K562 (cell line): Measurements from ENCODE around the gene DGCR2. TPM values are rescaled to one million over a fixed set of nuclear protein-coding genes. Genes with fewer than 3 reads are reported as not detected.

Source experiments
- ATAC-seq: fragments of 200-7000 bp; cut with Tn5 transposase; 3 replicates; pipeline ENCODE4 v1.9.1; 2020; ENCODE audit warnings: moderate library complexity
- BruUV-seq: library from RNA; stranded (reverse); fragments of 400-500 nt; replicated peaks from 2 replicates; lab custom pipeline; 2021; lab: Mats Ljungman, UMichigan
- CTCF ChIA-PET: fragments of 300-600 bp; formaldehyde crosslinking; extraction: SDS; loops from one replicate; lab custom pipeline; 2021; ENCODE audit warnings: low intra/inter-chr PET ratio; lab: Yijun Ruan, JAX
- POLR2A ChIA-PET: fragments of 300-600, 350-650 bp; sonication (Branson Sonifier 250); formaldehyde crosslinking; extraction: SDS; loops from one replicate; lab custom pipeline; 2021; ENCODE audit warnings: antibody characterized with exemption, inconsistent platforms; lab: Yijun Ruan, JAX
- DNase-seq, 4 experiments: peaks; one replicate each; pipeline versions ENCODE4 v3.0.0 to v3.0.0-alpha.2; 2011 to 2018; ENCODE audit warnings: low spot score in 3 of 4, mixed read lengths in 3 of 4; ENCODE audit errors: extremely low read depth in 1 of 4
- FAIRE-seq: peaks from 2 replicates; lab custom pipeline; 2011; peaks lifted over from hg19 to GRCh38; lab: Jason Lieb, UNC
- H2AFZ ChIP-seq: 2 replicates; pipeline ENCODE4 v1.6.0; 2011; ENCODE audit warnings: low read depth, low read length, control low read depth, inconsistent platforms
- H3K27ac ChIP-seq: fragments of 200-600 bp; 3 replicates; pipeline ENCODE4 v1.8.0; 2011; ENCODE audit warnings: low read depth, mild to moderate bottlenecking, control low read depth, inconsistent platforms, low read length, moderate library complexity, mixed read lengths; ENCODE audit errors: extremely low read depth
- H3K27me3 ChIP-seq, 2 experiments: fragments of 300-600 bp in 1 of 2; 2 replicates in 1 of 2; 3 replicates in 1 of 2; pipeline versions ENCODE4 v1.6.0 to v1.8.0; 2011; ENCODE audit warnings: inconsistent platforms in 2 of 2, low read length in 2 of 2, mild to moderate bottlenecking in 1 of 2, mixed read lengths in 1 of 2, moderate library complexity in 1 of 2; ENCODE audit not compliant: control insufficient read depth in 2 of 2, insufficient read depth in 2 of 2
- H3K36me3 ChIP-seq: fragments of 300-600 bp; 3 replicates; pipeline ENCODE4 v1.8.0; 2011; ENCODE audit warnings: mild to moderate bottlenecking, low read length, inconsistent platforms; ENCODE audit not compliant: control insufficient read depth, insufficient read depth
- H3K4me1 ChIP-seq, 2 experiments: fragments of 200-600 bp in 1 of 2; replicated peaks in 1 of 2; 2 replicates in 1 of 2; 3 replicates in 1 of 2; pipeline versions ENCODE4 v1.5.1 to v1.8.0; 2011; ENCODE audit warnings: inconsistent platforms in 2 of 2, low read length in 2 of 2, mild to moderate bottlenecking in 1 of 2, mixed read lengths in 1 of 2, moderate library complexity in 1 of 2; ENCODE audit not compliant: control insufficient read depth in 2 of 2, insufficient read depth in 2 of 2
- H3K4me2 ChIP-seq: 2 replicates; pipeline ENCODE4 v1.6.1; 2011; ENCODE audit warnings: low read length, control low read depth, inconsistent platforms, mixed read lengths; ENCODE audit not compliant: insufficient read depth
- H3K4me3 ChIP-seq: fragments of 200-600 bp; sonication (generic), shearing (Covaris generic); 2 replicates; pipeline ENCODE4 v1.5.1; 2016; ENCODE audit warnings: control low read depth, inconsistent platforms
- H3K79me2 ChIP-seq: fragments of 200-600 bp; 3 replicates; pipeline ENCODE4 v1.8.0; 2011; ENCODE audit warnings: low read length, inconsistent platforms; ENCODE audit not compliant: control insufficient read depth, insufficient read depth
- H3K9ac ChIP-seq, 2 experiments: 2 replicates each; pipeline versions ENCODE4 v1.6.0 to v1.6.1; 2011; ENCODE audit warnings: low read depth in 2 of 2, low read length in 2 of 2, control low read depth in 1 of 2, inconsistent platforms in 1 of 2, mild to moderate bottlenecking in 1 of 2, mixed read lengths in 1 of 2; ENCODE audit not compliant: insufficient read depth in 1 of 2
- H3K9me1 ChIP-seq: one replicate; pipeline ENCODE4 v1.6.0; 2011; ENCODE audit warnings: inconsistent platforms, mild to moderate bottlenecking, low read length, moderate library complexity; ENCODE audit not compliant: control insufficient read depth, insufficient read depth
- H3K9me3 ChIP-seq: replicated peaks from 2 replicates; pipeline ENCODE4 v1.5.1; 2011; ENCODE audit warnings: low read depth, low read length, inconsistent platforms; ENCODE audit not compliant: control insufficient read depth, insufficient read depth
- H4K20me1 ChIP-seq: replicated peaks from 2 replicates; pipeline ENCODE4 v1.6.1; 2011; ENCODE audit warnings: low read length, inconsistent platforms, mixed read lengths; ENCODE audit not compliant: control insufficient read depth, insufficient read depth
- BCOR ChIP-seq: fragments of 450-650 bp; IDR thresholded peaks from 2 replicates; pipeline ENCODE4 v1.6.1; 2016
- BMI1 ChIP-seq: fragments of 150-350 bp; IDR thresholded peaks from 2 replicates; pipeline ENCODE4 v1.6.1; 2014; ENCODE audit warnings: low read length
- CBX8 ChIP-seq: fragments of 200-600 bp; sonication (generic); IDR thresholded peaks from 2 replicates; pipeline ENCODE4 v1.6.1; 2012; ENCODE audit warnings: borderline replicate concordance, mixed run types, low read depth, mild to moderate bottlenecking, moderate library complexity, mixed read lengths, low read length, control low read depth, inconsistent platforms; ENCODE audit not compliant: poor library complexity, severe bottlenecking; ENCODE audit errors: extremely low read depth
- CEBPZ ChIP-seq: fragments of 150-350 bp; IDR thresholded peaks from 2 replicates; pipeline ENCODE4 v1.6.1; 2014; ENCODE audit warnings: low read depth, mild to moderate bottlenecking, low read length, borderline replicate concordance
- CTBP1 ChIP-seq: fragments of 450-650 bp; IDR thresholded peaks from 2 replicates; pipeline ENCODE4 v1.6.1; 2016; ENCODE audit warnings: borderline replicate concordance
- ETV6 ChIP-seq, 3 experiments: fragments of 150-350 bp in 1 of 3; sonication (generic) in 1 of 3; formaldehyde crosslinking in 1 of 3; IDR thresholded peaks; 2 replicates each; pipeline versions ENCODE4 v1.6.1 to v1.8.0; 2014 to 2022; ENCODE audit warnings: borderline replicate concordance in 2 of 3, low read depth in 2 of 3, antibody characterized with exemption in 1 of 3, low read length in 1 of 3, mild to moderate bottlenecking in 1 of 3, missing genetic modification reagents in 1 of 3
- FOXA1 ChIP-seq: fragments of 450-650 bp; IDR thresholded peaks from 2 replicates; pipeline ENCODE4 v1.6.1; 2016; ENCODE audit warnings: mild to moderate bottlenecking, borderline replicate concordance
- FOXP1 ChIP-seq: sonication (generic); formaldehyde crosslinking; IDR thresholded peaks from 2 replicates; pipeline ENCODE4 v1.8.0; 2022; ENCODE audit warnings: mild to moderate bottlenecking, missing genetic modification reagents
- MLLT1 ChIP-seq, 2 experiments: fragments of 450-650 bp; IDR thresholded peaks; 2 replicates each; pipeline ENCODE4 v1.6.1; 2016
- NR2C2 ChIP-seq, 2 experiments: fragments of 200-800 bp in 1 of 2; sonication (Bioruptor generic) in 1 of 2; sonication (generic) in 1 of 2; formaldehyde crosslinking in 1 of 2; IDR thresholded peaks; 2 replicates each; pipeline versions ENCODE4 v1.6.1 to v1.8.0; 2016 to 2022; ENCODE audit warnings: mild to moderate bottlenecking in 1 of 2, missing compliant biosample characterization in 1 of 2, missing genetic modification characterization in 1 of 2, missing genetic modification reagents in 1 of 2
- RCOR1 ChIP-seq, 2 experiments: IDR thresholded peaks; 2 replicates each; pipeline ENCODE4 v1.6.1; 2012; ENCODE audit warnings: low read depth in 2 of 2, low read length in 2 of 2, borderline replicate concordance in 1 of 2, improper control_type of control experiment in 1 of 2
- SMARCB1 ChIP-seq: IDR thresholded peaks from 2 replicates; pipeline ENCODE4 v1.6.1; 2011; ENCODE audit warnings: improper control_type of control experiment, low read depth; ENCODE audit not compliant: insufficient read length
- SREBF1 ChIP-seq: fragments of 150-350 bp; IDR thresholded peaks from 2 replicates; pipeline ENCODE4 v1.6.1; 2014; ENCODE audit warnings: antibody characterized with exemption, low read depth, low read length, borderline replicate concordance
- TCF15 ChIP-seq: fragments of 250-450 bp; sonication (Bioruptor Pico); IDR thresholded peaks from 2 replicates; pipeline ENCODE4 v1.8.0; 2022; ENCODE audit warnings: moderate library complexity, mild to moderate bottlenecking, inconsistent platforms
- ZBTB17 ChIP-seq: fragments of 450-650 bp; formaldehyde crosslinking; IDR thresholded peaks from 2 replicates; pipeline ENCODE4 v1.4.0; 2020; ENCODE audit warnings: mild to moderate bottlenecking
- ZNF232 ChIP-seq: sonication (generic); formaldehyde crosslinking; IDR thresholded peaks from 2 replicates; pipeline ENCODE4 v1.8.0; 2022; ENCODE audit warnings: mild to moderate bottlenecking, missing genetic modification reagents
- WGBS: fragments of 100-300 bp; shearing (Covaris generic); methylation state at CpG from one replicate; pipeline ENCODE4 v1.1.6; 2016; ENCODE audit warnings: low coverage, mixed read lengths; ENCODE audit not compliant: insufficient coverage; ENCODE audit errors: missing lambda C conversion rate; 5-methylcytosine and 5-hydroxymethylcytosine counted together
- in situ Hi-C: fragments of 300-500 bp; cut with MboI; formaldehyde crosslinking; loops from 4 replicates; pipeline ENCODE4 v1.15.0; 2018; ENCODE audit warnings: inconsistent platforms, mixed read lengths
- intact Hi-C: fragments of 100-400 bp; cut with micrococcal nuclease; formaldehyde crosslinking; loops from 2 replicates; pipeline ENCODE4 v1.14.2; 2022
- polyA plus RNA-seq, 8 experiments: library from polyadenylated mRNA; depleted of rRNA in 4 of 8; stranded (reverse) in 5 of 8; unstranded in 3 of 8; fragments of >200 nt; fragmentation: Nextera tagmentation in 2 of 8; fragmentation: Illumina TruSeq in 1 of 8; extraction: Ambion mirVana in 2 of 8; extraction: Trizol in 1 of 8; gene quantifications; 2 replicates each; pipeline versions ENCODE4 v1.2.1 to v1.2.3, GENCODE V29; 2011 to 2014; ENCODE audit warnings: inconsistent platforms in 1 of 8, missing spikeins in 1 of 8
- total RNA-seq, 7 experiments: library from RNA; depleted of rRNA in 6 of 7; stranded (reverse); fragments of >200 nt in 6 of 7; fragmentation: Illumina TruSeq in 2 of 7; extraction: Trizol in 2 of 7; gene quantifications; 2 replicates each; pipeline versions ENCODE4 v1.2.1 to v1.2.3, GENCODE V29; 2011 to 2021; ENCODE audit warnings: low replicate concordance in 1 of 7

The DGCR2 gene
- total and polyA plus RNA-seq, 9 of the 15 experiments (the other 6 are each of a cell fraction or from before 2014, with no cell fraction given) = 0.69 to 101 (median 56.4) TPM

- 93% methylated on average over 1 of the region's 1 CpG for WGBS
- POLR2A ChIA-PET = interaction anchor here (3.5 kb wide), 1 partner anchor 11 kb away, joined by 19 read pairs; no protein-coding TSS in a partner anchor
- Histone ChIP-seq H3K4me1 (peaks cover 0 to 4% of the 10 kb centered on the region in 2 experiments; a peak in 1 of 5 replicates), H3K4me2 (no peak overlapping the region), H3K4me3 (no peak overlapping the region), H3K9ac (no peak overlapping the region), H2AFZ (no peak overlapping the region), H3K9me3 (no peaks in the 10 kb centered on the region), H4K20me1 (peaks cover 6% of the 10 kb centered on the region; the same call in 1 of the 2 replicates), H3K36me3 (peaks cover 41% of the 10 kb centered on the region), H3K27ac (no peak overlapping the region), H3K79me2 (no peaks in the 10 kb centered on the region), H3K27me3 (no peaks in the 10 kb centered on the region), H3K9me1 (peaks cover 1% of the 10 kb centered on the region)
- intact Hi-C loops (loop anchor here (10.0 kb wide), 2 partner anchors 59 to 529 kb away; partner anchors contain the start of gene TSSK2), in situ Hi-C loops (no loop called here)
- BruUV-seq = no TSS peak
- no peak for DNase-seq
- CTCF ChIA-PET = no interaction called here
- no peak for FAIRE-seq
- ATAC-seq = no peak
- TF ChIP-seq RCOR1 (IDR thresholded peaks at IDR 0.05; ENCODE audit: borderline replicate concordance in 1 of 2, low read depth in 2 of 2, low read length in 2 of 2) (no peak), ZNF232 (CRISPR knock-in tag) (no peak), SMARCB1 (no peak), TCF15 (CRISPR knock-in tag) (0 out of 2 replicates have a peak, but pooled peaks have one; percentile 70), NR2C2 (CRISPR knock-in tag; IDR thresholded peaks at IDR 0.05) (no peak), NR2C2 (tag; IDR thresholded peaks at IDR 0.05) (no peak), BMI1 (no peak), SREBF1 (no peak), BCOR (no peak), ETV6 (IDR thresholded peaks at IDR 0.05; ENCODE audit: borderline replicate concordance in 1 of 2, low read depth in 2 of 2, low read length in 1 of 2) (no peak), ETV6 (CRISPR knock-in tag; IDR thresholded peaks at IDR 0.05; ENCODE audit: borderline replicate concordance) (no peak), CEBPZ (no peak), CBX8 (no peak), FOXA1 (no peak), ZBTB17 (CRISPR knock-in tag) (no peak), CTBP1 (no peak), MLLT1 (IDR thresholded peaks at IDR 0.05) (no peak), FOXP1 (CRISPR knock-in tag) (peak; percentile 14; the same call in 1 of the 2 replicates)
These were observed 46.8 kb downstream of the DGCR2 start for GRCh38 chr22:19075404-19075803.
